ENCODE results near the gene SLC35D1.

The SLC35D1 gene

DNA sequence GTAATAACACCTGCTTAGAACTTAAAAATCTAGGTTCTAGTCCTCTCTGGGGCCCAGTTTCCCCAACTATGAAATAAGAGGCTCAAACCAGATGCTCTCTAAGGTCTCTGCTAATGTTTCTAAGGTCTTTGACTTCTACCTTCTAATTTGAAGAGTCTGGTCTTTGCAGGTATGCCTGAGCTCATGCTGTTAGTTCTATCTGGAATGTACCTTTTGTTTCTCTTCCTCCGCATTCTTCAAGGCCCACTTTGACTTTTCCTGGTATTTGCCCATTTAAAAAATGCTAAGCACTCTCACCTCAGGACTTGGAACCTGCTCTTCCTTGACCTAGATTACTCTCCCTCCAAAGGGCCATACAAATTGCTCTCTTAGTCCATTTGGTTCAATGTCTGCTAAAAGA is 13.5 kb downstream of the SLC35D1 start:
- no peaks in the 10 kb centered on the region for H4K20me1 ChIP-seq (ENCODE audit: insufficient read depth, low read length, poor library complexity, severe bottlenecking)
- no peaks in the 10 kb centered on the region for H3K27me3 ChIP-seq (ENCODE audit: insufficient read depth, low read length, poor library complexity, severe bottlenecking)
- H3K9me3 ChIP-seq (ENCODE audit: insufficient read depth, low read depth, low read length): no peaks in the 10 kb centered on the region
- H3F3A ChIP-seq (ENCODE audit: low read depth): no peaks in the 10 kb centered on the region
- H3K79me2 ChIP-seq (ENCODE audit: insufficient read depth, low read length): no peaks in the 10 kb centered on the region; the same call in none of the 2 replicates
- H3K4me3 ChIP-seq (ENCODE audit: low read length, poor library complexity, severe bottlenecking): no peak overlapping the region
- no peak for TF ChIP-seq EZH2phosphoT487 (IDR thresholded peaks at IDR 0.05; ENCODE audit: borderline replicate concordance)
- TF ChIP-seq, protein P1, sequence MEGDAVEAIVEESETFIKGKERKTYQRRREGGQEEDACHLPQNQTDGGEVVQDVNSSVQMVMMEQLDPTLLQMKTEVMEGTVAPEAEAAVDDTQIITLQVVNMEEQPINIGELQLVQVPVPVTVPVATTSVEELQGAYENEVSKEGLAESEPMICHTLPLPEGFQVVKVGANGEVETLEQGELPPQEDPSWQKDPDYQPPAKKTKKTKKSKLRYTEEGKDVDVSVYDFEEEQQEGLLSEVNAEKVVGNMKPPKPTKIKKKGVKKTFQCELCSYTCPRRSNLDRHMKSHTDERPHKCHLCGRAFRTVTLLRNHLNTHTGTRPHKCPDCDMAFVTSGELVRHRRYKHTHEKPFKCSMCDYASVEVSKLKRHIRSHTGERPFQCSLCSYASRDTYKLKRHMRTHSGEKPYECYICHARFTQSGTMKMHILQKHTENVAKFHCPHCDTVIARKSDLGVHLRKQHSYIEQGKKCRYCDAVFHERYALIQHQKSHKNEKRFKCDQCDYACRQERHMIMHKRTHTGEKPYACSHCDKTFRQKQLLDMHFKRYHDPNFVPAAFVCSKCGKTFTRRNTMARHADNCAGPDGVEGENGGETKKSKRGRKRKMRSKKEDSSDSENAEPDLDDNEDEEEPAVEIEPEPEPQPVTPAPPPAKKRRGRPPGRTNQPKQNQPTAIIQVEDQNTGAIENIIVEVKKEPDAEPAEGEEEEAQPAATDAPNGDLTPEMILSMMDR (conservative IDR thresholded peaks at IDR 0.05; ENCODE audit: low read length): no peak
- peaks cover 84% of the 10 kb centered on the region for H3K36me3 ChIP-seq (ENCODE audit: insufficient read depth, low read length)
- H3K4me2 ChIP-seq (ENCODE audit: low read depth, low read length, poor library complexity, severe bottlenecking): no peak overlapping the region
- H3K4me1 ChIP-seq (ENCODE audit: insufficient read depth, low read length, poor library complexity, severe bottlenecking): peaks cover 10% of the 10 kb centered on the region
- no peak overlapping the region for H3K9ac ChIP-seq (ENCODE audit: low read depth, low read length, poor library complexity, severe bottlenecking)
- H3K9me2 ChIP-seq (replicated peaks; ENCODE audit: low read depth, low read length): no peaks in the 10 kb centered on the region
- no peak overlapping the region for H2AFZ ChIP-seq (ENCODE audit: low read length)

DNA sequence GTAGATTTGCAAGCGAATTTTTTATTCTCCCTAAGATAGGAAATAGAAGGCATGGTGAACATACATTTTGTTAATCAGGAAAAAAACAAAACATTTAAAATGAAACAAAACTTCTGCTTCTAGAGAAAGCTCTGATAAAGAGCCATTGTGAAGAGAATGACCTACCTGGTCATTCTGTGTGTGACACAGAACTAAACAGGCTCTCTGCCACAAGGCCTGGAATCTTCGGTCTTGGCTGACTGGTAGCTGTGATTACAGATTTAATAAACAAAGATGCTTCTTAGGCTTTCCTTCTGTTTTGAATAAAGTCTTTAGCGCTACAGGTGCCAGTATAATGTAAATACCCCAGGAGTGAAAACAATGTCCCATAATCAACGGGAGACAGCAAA is 22.1 kb downstream of the SLC35D1 start:
- H3K27me3 ChIP-seq (ENCODE audit: insufficient read depth, low read length, poor library complexity, severe bottlenecking): no peaks in the 10 kb centered on the region
- H3K4me1 ChIP-seq (ENCODE audit: insufficient read depth, low read length, poor library complexity, severe bottlenecking): peaks cover 2% of the 10 kb centered on the region
- no peaks in the 10 kb centered on the region for H3K79me2 ChIP-seq (ENCODE audit: insufficient read depth, low read length)
- H3K9me2 ChIP-seq (replicated peaks; ENCODE audit: low read depth, low read length): no peaks in the 10 kb centered on the region
- no peak overlapping the region for H3K4me3 ChIP-seq (ENCODE audit: low read length, poor library complexity, severe bottlenecking)
- H4K20me1 ChIP-seq (ENCODE audit: insufficient read depth, low read length, poor library complexity, severe bottlenecking): no peaks in the 10 kb centered on the region
- H3K4me2 ChIP-seq (ENCODE audit: low read depth, low read length, poor library complexity, severe bottlenecking): no peak overlapping the region
- H3K9me3 ChIP-seq (ENCODE audit: insufficient read depth, low read depth, low read length): peaks cover 3% of the 10 kb centered on the region; the same call in 1 of the 2 replicates
- no peaks in the 10 kb centered on the region for H3F3A ChIP-seq (ENCODE audit: low read depth)
- TF ChIP-seq EZH2phosphoT487 (IDR thresholded peaks at IDR 0.05; ENCODE audit: borderline replicate concordance): no peak
- TF ChIP-seq, protein P1 (conservative IDR thresholded peaks at IDR 0.05; ENCODE audit: low read length): no peak
- H3K36me3 ChIP-seq (ENCODE audit: insufficient read depth, low read length): peaks cover 37% of the 10 kb centered on the region
- no peak overlapping the region for H2AFZ ChIP-seq (ENCODE audit: low read length)
- no peak overlapping the region for H3K9ac ChIP-seq (ENCODE audit: low read depth, low read length, poor library complexity, severe bottlenecking)

DNA sequence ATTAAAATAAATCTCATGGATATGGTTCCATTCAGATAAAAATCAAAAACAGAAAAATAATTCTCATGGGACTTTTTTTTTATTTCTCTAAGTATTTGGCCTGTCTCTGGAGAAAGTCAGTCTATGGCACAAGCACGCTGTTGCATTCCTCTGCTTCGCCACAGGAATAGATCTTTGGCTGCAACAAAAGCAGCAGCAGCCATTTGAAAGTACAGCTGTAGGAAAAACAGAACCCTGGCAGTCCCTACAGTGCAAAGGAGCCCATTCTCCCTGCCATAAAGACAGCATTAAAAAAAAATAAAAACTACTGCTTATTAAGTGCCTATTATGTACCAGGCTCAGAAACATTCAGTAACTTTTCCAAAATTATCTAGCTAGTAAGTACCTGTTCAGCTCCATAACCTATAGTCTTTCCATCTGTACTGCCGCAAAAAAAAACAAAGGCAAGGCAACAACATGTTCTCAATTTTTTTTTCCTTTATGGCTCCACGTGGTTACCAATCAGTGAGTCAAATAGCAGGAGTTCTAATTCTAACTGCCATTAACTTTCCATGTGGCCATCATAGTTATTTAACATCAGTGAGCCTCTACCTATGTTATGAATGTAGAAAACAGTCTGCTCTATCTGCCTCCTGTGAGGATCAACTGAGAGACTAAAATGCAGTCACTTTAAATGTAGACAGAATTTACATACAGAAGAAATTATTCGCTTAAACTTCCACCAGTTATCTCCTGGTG is 22.7 kb downstream of the SLC35D1 start:
- Histone ChIP-seq H4K20me1 (ENCODE audit: insufficient read depth, low read length, poor library complexity, severe bottlenecking) (no peaks in the 10 kb centered on the region), H3K4me2 (ENCODE audit: low read depth, low read length, poor library complexity, severe bottlenecking) (no peak overlapping the region), H3K9ac (ENCODE audit: low read depth, low read length, poor library complexity, severe bottlenecking) (no peak overlapping the region), H3K4me1 (ENCODE audit: insufficient read depth, low read length, poor library complexity, severe bottlenecking) (no peaks in the 10 kb centered on the region), H3K36me3 (ENCODE audit: insufficient read depth, low read length) (peaks cover 36% of the 10 kb centered on the region), H3K9me3 (ENCODE audit: insufficient read depth, low read depth, low read length) (peaks cover 3% of the 10 kb centered on the region; the same call in 1 of the 2 replicates), H2AFZ (ENCODE audit: low read length) (no peak overlapping the region), H3K9me2 (replicated peaks; ENCODE audit: low read depth, low read length) (no peaks in the 10 kb centered on the region), H3K27me3 (ENCODE audit: insufficient read depth, low read length, poor library complexity, severe bottlenecking) (no peaks in the 10 kb centered on the region), H3K79me2 (ENCODE audit: insufficient read depth, low read length) (no peaks in the 10 kb centered on the region), H3K4me3 (ENCODE audit: low read length, poor library complexity, severe bottlenecking) (no peak overlapping the region), H3F3A (ENCODE audit: low read depth) (no peaks in the 10 kb centered on the region)
- no peak for TF ChIP-seq EZH2phosphoT487 (IDR thresholded peaks at IDR 0.05; ENCODE audit: borderline replicate concordance)
- TF ChIP-seq, protein P1 (conservative IDR thresholded peaks at IDR 0.05; ENCODE audit: low read length): no peak

Measured in Loucy (cell line).